NB4 (cell line): ENCODE results near the gene AUTS2.

Experiments
- POLR2A ChIP-seq: IDR thresholded peaks from 2 replicates; pipeline ENCODE4 v1.6.1; 2011; ENCODE audit warnings: mild to moderate bottlenecking; ENCODE audit not compliant: insufficient read length; ENCODE audit errors: extremely low read depth
- TF ChIP-seq, protein P1 (sequence below): IDR thresholded peaks from 2 replicates; pipeline ENCODE4 v1.6.1; 2011; ENCODE audit warnings: low read depth, low read length
- TF ChIP-seq, protein P2 (sequence below): IDR thresholded peaks from one replicate; pipeline ENCODE4 v1.5.1; 2012; ENCODE audit warnings: low read depth, low read length

DNA sequence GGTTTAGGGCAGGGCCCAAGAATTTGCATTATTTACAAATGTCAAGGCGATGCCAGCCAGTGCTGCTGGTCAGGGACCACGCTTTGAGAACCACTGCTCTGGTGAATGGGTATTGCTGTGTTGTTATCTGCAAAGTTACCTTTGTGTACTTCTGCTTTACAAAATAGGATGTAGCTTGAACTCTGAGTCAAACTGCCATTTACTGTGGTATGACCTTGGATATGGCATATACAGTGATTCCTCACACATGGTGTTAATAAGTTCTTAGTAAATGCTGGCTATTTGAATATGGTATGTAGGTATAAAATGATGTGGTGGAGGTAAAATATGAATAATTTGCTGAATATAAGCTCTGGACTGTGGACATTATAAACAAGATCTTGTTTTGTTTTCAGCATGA, 148.9 kb downstream of the AUTS2 start:
- TF ChIP-seq, protein P1, sequence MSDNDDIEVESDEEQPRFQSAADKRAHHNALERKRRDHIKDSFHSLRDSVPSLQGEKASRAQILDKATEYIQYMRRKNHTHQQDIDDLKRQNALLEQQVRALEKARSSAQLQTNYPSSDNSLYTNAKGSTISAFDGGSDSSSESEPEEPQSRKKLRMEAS, result no peak
- TF ChIP-seq, protein P2, sequence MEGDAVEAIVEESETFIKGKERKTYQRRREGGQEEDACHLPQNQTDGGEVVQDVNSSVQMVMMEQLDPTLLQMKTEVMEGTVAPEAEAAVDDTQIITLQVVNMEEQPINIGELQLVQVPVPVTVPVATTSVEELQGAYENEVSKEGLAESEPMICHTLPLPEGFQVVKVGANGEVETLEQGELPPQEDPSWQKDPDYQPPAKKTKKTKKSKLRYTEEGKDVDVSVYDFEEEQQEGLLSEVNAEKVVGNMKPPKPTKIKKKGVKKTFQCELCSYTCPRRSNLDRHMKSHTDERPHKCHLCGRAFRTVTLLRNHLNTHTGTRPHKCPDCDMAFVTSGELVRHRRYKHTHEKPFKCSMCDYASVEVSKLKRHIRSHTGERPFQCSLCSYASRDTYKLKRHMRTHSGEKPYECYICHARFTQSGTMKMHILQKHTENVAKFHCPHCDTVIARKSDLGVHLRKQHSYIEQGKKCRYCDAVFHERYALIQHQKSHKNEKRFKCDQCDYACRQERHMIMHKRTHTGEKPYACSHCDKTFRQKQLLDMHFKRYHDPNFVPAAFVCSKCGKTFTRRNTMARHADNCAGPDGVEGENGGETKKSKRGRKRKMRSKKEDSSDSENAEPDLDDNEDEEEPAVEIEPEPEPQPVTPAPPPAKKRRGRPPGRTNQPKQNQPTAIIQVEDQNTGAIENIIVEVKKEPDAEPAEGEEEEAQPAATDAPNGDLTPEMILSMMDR, result no peak
- TF ChIP-seq POLR2A, result no peak
